ENCODE data around the gene LRRC10B. TPM values are rescaled to one million over a fixed set of nuclear protein-coding genes. Genes with fewer than 3 reads are reported as not detected.

The LRRC10B gene
- total RNA-seq, 2 experiments from 2014 or later: not detected

- no peak overlapping the region for H3K4me3 Mint-ChIP-seq
- ATAC-seq (ENCODE audit: poor library complexity): no peak
- H3K27me3 ChIP-seq (ENCODE audit: control insufficient read depth in 1 of 2, insufficient read depth in 2 of 2, low read length in 2 of 2): no peaks in the 10 kb centered on the region
- H3K9me3 Mint-ChIP-seq: no peaks in the 10 kb centered on the region
- no peak overlapping the region for H3K27ac ChIP-seq (ENCODE audit: low read depth in 1 of 2, low read length in 2 of 2)
- POLR2A ChIA-PET: no interaction called here
- intact Hi-C loops (cut with DNase I, micrococcal nuclease): no loop called here
- no peak overlapping the region for H3K27ac Mint-ChIP-seq
- no peak overlapping the region for H3K4me3 ChIP-seq (ENCODE audit: low read length)
- H3K36me3 Mint-ChIP-seq (ENCODE audit: low read depth): peaks cover 5% of the 10 kb centered on the region
- no peak for TF ChIP-seq CTCF (IDR thresholded peaks at IDR 0.05)
- DNase-seq: no peak
- H3K27me3 Mint-ChIP-seq: no peaks in the 10 kb centered on the region
- no peaks in the 10 kb centered on the region for H3K36me3 ChIP-seq (ENCODE audit: insufficient read depth, low read length)
- CTCF ChIA-PET: no interaction called here
- no peaks in the 10 kb centered on the region for H3K4me1 Mint-ChIP-seq (ENCODE audit: low read depth)
- H3K4me1 ChIP-seq (ENCODE audit: insufficient read depth, low read length): no peaks in the 10 kb centered on the region
- no peaks in the 10 kb centered on the region for H3K9me3 ChIP-seq (ENCODE audit: control insufficient read depth in 1 of 2, insufficient read depth in 1 of 2, low read length in 2 of 2)
Measured at GRCh38 chr11:61488651-61489291, 19.8 kb upstream of the LRRC10B start.

- Mint-ChIP-seq H3K9me3 (no peaks in the 10 kb centered on the region), H3K27ac (no peak overlapping the region), H3K4me3 (no peak overlapping the region), H3K27me3 (no peaks in the 10 kb centered on the region), H3K4me1 (ENCODE audit: low read depth) (no peaks in the 10 kb centered on the region), H3K36me3 (ENCODE audit: low read depth) (peaks cover 5% of the 10 kb centered on the region)
- intact Hi-C loops (cut with DNase I, micrococcal nuclease): no loop called here
- no peak for TF ChIP-seq CTCF (IDR thresholded peaks at IDR 0.05)
- Histone ChIP-seq H3K27me3 (ENCODE audit: control insufficient read depth in 1 of 2, insufficient read depth in 2 of 2, low read length in 2 of 2) (no peaks in the 10 kb centered on the region), H3K4me1 (ENCODE audit: insufficient read depth, low read length) (no peaks in the 10 kb centered on the region), H3K4me3 (ENCODE audit: low read length) (no peak overlapping the region), H3K9me3 (ENCODE audit: control insufficient read depth in 1 of 2, insufficient read depth in 1 of 2, low read length in 2 of 2) (no peaks in the 10 kb centered on the region), H3K36me3 (ENCODE audit: insufficient read depth, low read length) (no peaks in the 10 kb centered on the region), H3K27ac (ENCODE audit: low read depth in 1 of 2, low read length in 2 of 2) (no peak overlapping the region)
- ATAC-seq (ENCODE audit: poor library complexity) (no peak), DNase-seq (no peak)
- ChIA-PET POLR2A (no interaction called here), CTCF (no interaction called here)
Measured at GRCh38 chr11:61489833-61490721, 18.5 kb upstream of the LRRC10B start.

- POLR2A ChIA-PET: no interaction called here
- no peaks in the 10 kb centered on the region for H3K36me3 ChIP-seq (ENCODE audit: insufficient read depth, low read length)
- no peak for DNase-seq
- Mint-ChIP-seq H3K36me3 (ENCODE audit: low read depth) (peaks cover 5% of the 10 kb centered on the region), H3K9me3 (no peaks in the 10 kb centered on the region), H3K27ac (no peak overlapping the region), H3K4me3 (no peak overlapping the region), H3K4me1 (ENCODE audit: low read depth) (no peaks in the 10 kb centered on the region), H3K27me3 (no peaks in the 10 kb centered on the region)
- H3K4me3 ChIP-seq (ENCODE audit: low read length): no peak overlapping the region
- no peak for TF ChIP-seq CTCF (IDR thresholded peaks at IDR 0.05)
- CTCF ChIA-PET: no interaction called here
- H3K9me3 ChIP-seq (ENCODE audit: control insufficient read depth in 1 of 2, insufficient read depth in 1 of 2, low read length in 2 of 2): no peaks in the 10 kb centered on the region
- H3K27ac ChIP-seq (ENCODE audit: low read depth in 1 of 2, low read length in 2 of 2): no peak overlapping the region
- ATAC-seq (ENCODE audit: poor library complexity): no peak
- H3K4me1 ChIP-seq (ENCODE audit: insufficient read depth, low read length): no peaks in the 10 kb centered on the region
- intact Hi-C loops (cut with DNase I, micrococcal nuclease): no loop called here
- no peaks in the 10 kb centered on the region for H3K27me3 ChIP-seq (ENCODE audit: control insufficient read depth in 1 of 2, insufficient read depth in 2 of 2, low read length in 2 of 2)
Measured at GRCh38 chr11:61491736-61492395, 16.7 kb upstream of the LRRC10B start.

All from CD4-positive, alpha-beta T cell (primary cell).